ENCODE measurements around the gene TRAF7.

GRCh38 chr16:2147378-2147777, 8.2 kb upstream of the TRAF7 start:
- TF ChIP-seq, protein P1, sequence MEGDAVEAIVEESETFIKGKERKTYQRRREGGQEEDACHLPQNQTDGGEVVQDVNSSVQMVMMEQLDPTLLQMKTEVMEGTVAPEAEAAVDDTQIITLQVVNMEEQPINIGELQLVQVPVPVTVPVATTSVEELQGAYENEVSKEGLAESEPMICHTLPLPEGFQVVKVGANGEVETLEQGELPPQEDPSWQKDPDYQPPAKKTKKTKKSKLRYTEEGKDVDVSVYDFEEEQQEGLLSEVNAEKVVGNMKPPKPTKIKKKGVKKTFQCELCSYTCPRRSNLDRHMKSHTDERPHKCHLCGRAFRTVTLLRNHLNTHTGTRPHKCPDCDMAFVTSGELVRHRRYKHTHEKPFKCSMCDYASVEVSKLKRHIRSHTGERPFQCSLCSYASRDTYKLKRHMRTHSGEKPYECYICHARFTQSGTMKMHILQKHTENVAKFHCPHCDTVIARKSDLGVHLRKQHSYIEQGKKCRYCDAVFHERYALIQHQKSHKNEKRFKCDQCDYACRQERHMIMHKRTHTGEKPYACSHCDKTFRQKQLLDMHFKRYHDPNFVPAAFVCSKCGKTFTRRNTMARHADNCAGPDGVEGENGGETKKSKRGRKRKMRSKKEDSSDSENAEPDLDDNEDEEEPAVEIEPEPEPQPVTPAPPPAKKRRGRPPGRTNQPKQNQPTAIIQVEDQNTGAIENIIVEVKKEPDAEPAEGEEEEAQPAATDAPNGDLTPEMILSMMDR (IDR thresholded peaks at IDR 0.05; ENCODE audit: control extremely low read depth in 1 of 3, insufficient read depth in 1 of 3, low read depth in 1 of 3, low read length in 3 of 3): no peak
- TF ChIP-seq EZH2 (IDR thresholded peaks at IDR 0.05; ENCODE audit: low read depth, low read length, severe bottlenecking) (no peak), HDAC2 (IDR thresholded peaks at IDR 0.05; ENCODE audit: borderline replicate concordance in 1 of 2, low read depth in 2 of 2, low read length in 2 of 2) (no peak), MAFK (IDR thresholded peaks at IDR 0.05; ENCODE audit: low read depth, low read length) (no peak), PHF8 (conservative IDR thresholded peaks at IDR 0.05; ENCODE audit: low read depth, low read length) (no peak), POLR2AphosphoS5 (IDR thresholded peaks at IDR 0.05; ENCODE audit: low read depth, low read length) (no peak), SIX5 (IDR thresholded peaks at IDR 0.05; ENCODE audit: low read depth, low read length) (no peak), SIN3A (conservative IDR thresholded peaks at IDR 0.05 in 1 of 2, IDR thresholded peaks at IDR 0.05 in 1 of 2; ENCODE audit: low read depth in 1 of 2, low read length in 2 of 2) (no peak), KDM1A (IDR thresholded peaks at IDR 0.05; ENCODE audit: borderline replicate concordance, low read length) (no peak), SP1 (IDR thresholded peaks at IDR 0.05; ENCODE audit: low read depth, low read length) (no peak), BRCA1 (IDR thresholded peaks at IDR 0.05; ENCODE audit: low read depth, low read length) (no peak), POLR2A (IDR thresholded peaks at IDR 0.05; ENCODE audit: control extremely low read depth in 1 of 2, low read depth in 2 of 2, low read length in 2 of 2) (no peak)
